GM08714 (cell line): Measurements from ENCODE around the gene INSM1.

Experiments
- H3K4me3 ChIP-seq: fragments of 200-500 bp; sonication (Bioruptor generic); 2 replicates; pipeline ENCODE4 v1.5.1; 2014; ENCODE audit warnings: mild to moderate bottlenecking, low read length, inconsistent platforms
- ZNF274 ChIP-seq: IDR thresholded peaks from 2 replicates; pipeline ENCODE4 v1.6.1; 2012; ENCODE audit warnings: mild to moderate bottlenecking, low read depth, low read length

The INSM1 gene

GRCh38 chr20:20412750-20413149, 44.8 kb downstream of the INSM1 start:
- no peak for TF ChIP-seq ZNF274
- H3K4me3 ChIP-seq: no peak overlapping the region

GRCh38 chr20:20413810-20414281, 45.9 kb downstream of the INSM1 start:
- no peak overlapping the region for H3K4me3 ChIP-seq
- no peak for TF ChIP-seq ZNF274

- TF ChIP-seq ZNF274: no peak
- no peak overlapping the region for H3K4me3 ChIP-seq
These were observed 46.8 kb downstream of the INSM1 start for GRCh38 chr20:20414640-20415220.

GRCh38 chr20:20415321-20415720, 47.4 kb downstream of the INSM1 start:
- no peak for TF ChIP-seq ZNF274
- no peak overlapping the region for H3K4me3 ChIP-seq

GRCh38 chr20:20417876-20418676, 50.2 kb downstream of the INSM1 start:
- no peak for TF ChIP-seq ZNF274
- no peak overlapping the region for H3K4me3 ChIP-seq
